Subcutaneous abdominal adipose tissue (tissue), 5 donors: ENCODE data around the gene INHA.

Experiments
- H3K27ac ChIP-seq: one replicate; pipeline ENCODE4 v1.7.0; 2013; ENCODE audit warnings: low read depth, mild to moderate bottlenecking, inconsistent platforms, low read length, moderate library complexity
- H3K27me3 ChIP-seq, 5 donors: one replicate each; pipeline ENCODE4 v1.7.0; 2013; ENCODE audit warnings: low read length in 5 of 5, inconsistent platforms in 1 of 5; ENCODE audit not compliant: control insufficient read depth in 5 of 5, insufficient read depth in 4 of 5
- H3K36me3 ChIP-seq, 5 donors: one replicate each; pipeline ENCODE4 v1.7.0; 2013; ENCODE audit warnings: low read length in 5 of 5; ENCODE audit not compliant: control insufficient read depth in 5 of 5, insufficient read depth in 5 of 5
- H3K4me1 ChIP-seq, 5 donors: one replicate each; pipeline ENCODE4 v1.7.0; 2013; ENCODE audit warnings: low read length in 5 of 5, mild to moderate bottlenecking in 3 of 5, moderate library complexity in 1 of 5; ENCODE audit not compliant: control insufficient read depth in 5 of 5, insufficient read depth in 5 of 5
- H3K4me3 ChIP-seq, 5 donors: one replicate each; pipeline ENCODE4 v1.7.0; 2013; ENCODE audit warnings: low read length in 5 of 5, low read depth in 1 of 5
- H3K9ac ChIP-seq, 5 donors: one replicate each; pipeline ENCODE4 v1.7.0; 2013; ENCODE audit warnings: low read length in 5 of 5, mild to moderate bottlenecking in 4 of 5, moderate library complexity in 3 of 5
- H3K9me3 ChIP-seq, 5 donors: one replicate each; pipeline ENCODE4 v1.7.0; 2013; ENCODE audit warnings: low read length in 5 of 5; ENCODE audit not compliant: control insufficient read depth in 5 of 5
- donor health status: healthy.
- donor health status: healthy.
- donor health status: healthy.
- donor health status: healthy.
- donor health status: healthy.

The INHA gene

DNA sequence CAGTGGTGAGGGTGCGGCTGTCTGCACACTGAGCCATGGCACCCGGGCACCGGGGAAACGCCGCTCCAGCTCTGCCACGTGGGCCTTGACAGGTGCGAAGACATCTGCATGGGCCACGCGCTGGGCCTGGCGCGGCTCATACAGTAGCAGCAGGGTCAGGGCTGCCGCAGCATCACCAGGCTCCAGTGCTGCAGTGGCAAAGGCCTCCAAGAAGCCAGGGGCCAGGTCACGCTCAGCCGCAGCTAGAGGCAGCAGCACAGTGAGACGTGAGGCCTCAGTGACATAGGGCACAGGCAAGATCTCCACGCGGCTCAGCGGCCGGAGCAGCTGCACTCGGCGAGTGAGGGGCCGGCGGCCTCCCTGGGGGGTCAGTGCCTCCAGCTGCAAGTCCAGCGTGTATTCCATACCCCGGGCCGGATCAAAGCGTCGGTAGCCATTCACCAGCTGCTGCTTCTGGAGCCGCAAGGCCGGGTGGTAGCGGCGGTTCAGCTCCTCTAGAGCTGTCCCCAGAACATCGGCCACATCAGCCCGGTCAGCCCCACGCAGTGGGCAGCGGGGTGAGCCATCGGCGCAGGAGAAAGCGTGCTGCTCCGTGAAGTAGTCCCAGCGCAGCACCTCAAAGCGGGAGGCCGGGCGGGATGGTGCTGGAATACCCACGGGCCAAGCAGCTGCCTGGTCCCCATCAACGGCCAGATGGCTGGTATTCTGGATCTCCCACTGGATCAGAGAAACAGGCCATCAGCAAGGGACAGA, 32.0 kb upstream of the INHA start:
- H3K4me3 ChIP-seq, result no peak overlapping the region
- H3K36me3 ChIP-seq, result peaks cover 0 to 23% (median 16%) of the 10 kb centered on the region in 5 donors
- no peaks in the 10 kb centered on the region for H3K9me3 ChIP-seq
- peaks cover 4 to 30% (median 30%) of the 10 kb centered on the region in 5 donors for H3K4me1 ChIP-seq
- no peak overlapping the region for H3K9ac ChIP-seq
- no peak overlapping the region for H3K27ac ChIP-seq
- peaks cover 0 to 29% (median 20%) of the 10 kb centered on the region in 5 donors for H3K27me3 ChIP-seq

DNA sequence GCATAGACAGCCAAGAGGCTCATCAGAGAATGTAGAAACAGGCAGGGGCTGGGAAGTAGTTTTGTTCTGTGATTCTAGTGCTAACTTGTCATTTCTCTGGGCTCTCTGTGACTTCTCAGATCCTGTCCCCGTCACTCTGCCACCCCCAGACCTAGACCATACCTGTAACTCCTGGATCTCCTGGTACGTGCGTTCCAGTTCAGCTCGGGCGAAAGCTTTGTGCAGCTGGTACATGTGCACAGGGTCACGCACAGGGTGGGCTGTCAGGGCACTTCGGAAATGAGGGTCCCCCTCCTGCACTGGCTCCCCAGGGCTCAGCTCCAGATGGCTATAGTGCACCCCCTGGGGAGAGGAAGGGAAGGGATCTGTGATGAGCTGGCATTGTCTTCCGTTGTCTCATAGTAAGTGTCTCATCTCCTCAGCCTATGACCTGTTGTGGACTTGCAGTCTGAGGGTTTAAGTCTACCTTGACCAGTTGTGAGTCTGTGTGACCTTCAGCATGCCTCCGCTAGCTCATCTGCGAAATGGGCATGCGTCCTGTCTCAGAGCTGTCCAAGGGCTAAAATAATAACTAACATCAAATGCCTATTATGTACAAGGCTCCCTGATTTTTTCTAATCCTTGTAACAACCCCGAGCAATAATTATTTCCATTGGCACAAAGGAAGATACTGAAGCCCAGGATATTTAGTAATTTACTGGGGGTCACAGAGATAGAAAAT, 31.2 kb upstream of the INHA start:
- Histone ChIP-seq H3K4me1 (peaks cover 4 to 30% (median 30%) of the 10 kb centered on the region in 5 donors), H3K36me3 (peaks cover 0 to 23% (median 16%) of the 10 kb centered on the region in 5 donors), H3K4me3 (no peak overlapping the region), H3K27ac (no peak overlapping the region), H3K27me3 (peaks cover 0 to 28% (median 15%) of the 10 kb centered on the region in 5 donors), H3K9me3 (no peaks in the 10 kb centered on the region), H3K9ac (no peak overlapping the region)

DNA sequence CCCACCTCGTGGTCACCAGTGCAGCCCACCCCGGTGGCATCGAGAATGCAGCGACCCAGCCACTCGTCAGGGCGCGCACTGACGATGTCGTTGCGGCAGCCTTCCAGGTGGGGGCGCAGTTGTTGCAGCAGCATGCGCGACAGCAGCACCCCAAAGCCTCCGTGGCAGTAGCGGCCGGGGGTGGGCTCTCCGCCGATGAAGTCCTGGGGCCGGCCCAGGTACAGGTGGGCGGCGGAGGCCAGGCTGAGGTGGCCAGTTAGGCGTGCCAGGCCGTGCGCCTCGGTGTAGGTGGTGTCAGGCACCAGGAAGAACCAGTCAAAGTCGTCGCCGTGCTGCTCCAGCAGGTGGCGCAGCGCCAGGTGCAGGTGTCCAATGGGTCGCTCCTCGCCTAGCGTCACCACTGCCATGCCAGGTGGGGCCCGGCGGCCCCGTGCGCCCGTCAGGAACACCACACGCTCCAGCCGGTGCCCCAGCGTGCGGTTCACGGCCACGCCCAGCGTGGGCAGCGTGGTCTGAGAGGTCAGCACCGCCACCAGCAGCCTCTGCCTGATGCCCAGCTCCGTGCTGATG, 30.4 kb upstream of the INHA start:
- H3K4me1 ChIP-seq, result peaks cover 4 to 30% (median 30%) of the 10 kb centered on the region in 5 donors
- no peaks in the 10 kb centered on the region for H3K9me3 ChIP-seq
- peaks cover 0 to 20% (median 13%) of the 10 kb centered on the region in 5 donors for H3K27me3 ChIP-seq
- no peak overlapping the region for H3K27ac ChIP-seq
- H3K4me3 ChIP-seq, result peak overlapping the region in 3 of 5 donors; percentile 38 to 50 (median 50)
- H3K36me3 ChIP-seq, result peaks cover 0 to 23% (median 16%) of the 10 kb centered on the region in 5 donors
- no peak overlapping the region for H3K9ac ChIP-seq

DNA sequence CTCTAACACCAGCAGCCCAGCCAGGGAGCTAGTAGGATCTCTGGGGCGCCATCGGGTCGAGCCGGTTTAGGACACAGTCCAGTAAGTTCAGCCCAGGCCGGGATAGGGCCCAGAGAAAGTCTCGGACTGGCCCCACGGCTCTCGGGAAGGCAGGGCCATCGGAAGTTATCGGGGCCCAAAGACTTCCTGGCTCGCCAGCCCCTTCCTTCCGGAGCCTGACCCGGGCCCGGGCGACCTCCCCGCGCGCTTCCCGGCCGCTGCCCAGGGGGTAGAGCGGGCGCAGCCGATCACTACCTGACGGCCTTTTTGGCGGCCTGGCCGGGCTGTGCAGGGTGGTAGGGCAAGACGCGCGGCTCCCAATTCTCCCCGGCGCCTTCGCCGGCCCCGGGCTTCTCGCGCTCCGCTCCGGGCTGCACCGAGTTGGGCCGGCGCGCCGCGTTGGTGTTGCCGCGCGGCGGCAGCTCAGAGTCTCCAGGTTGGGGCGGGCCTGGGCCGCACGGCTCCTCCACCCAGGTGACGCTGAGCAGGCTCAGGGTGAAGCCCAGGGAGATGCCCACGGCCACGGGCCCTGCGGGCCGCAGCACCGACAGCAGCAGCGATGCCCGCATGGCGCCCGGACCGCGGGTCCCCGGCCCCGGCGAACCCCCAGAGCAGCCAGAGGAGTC, 29.0 kb upstream of the INHA start:
- no peaks in the 10 kb centered on the region for H3K9me3 ChIP-seq
- H3K27me3 ChIP-seq, result peaks cover 0 to 16% (median 7%) of the 10 kb centered on the region in 5 donors

DNA sequence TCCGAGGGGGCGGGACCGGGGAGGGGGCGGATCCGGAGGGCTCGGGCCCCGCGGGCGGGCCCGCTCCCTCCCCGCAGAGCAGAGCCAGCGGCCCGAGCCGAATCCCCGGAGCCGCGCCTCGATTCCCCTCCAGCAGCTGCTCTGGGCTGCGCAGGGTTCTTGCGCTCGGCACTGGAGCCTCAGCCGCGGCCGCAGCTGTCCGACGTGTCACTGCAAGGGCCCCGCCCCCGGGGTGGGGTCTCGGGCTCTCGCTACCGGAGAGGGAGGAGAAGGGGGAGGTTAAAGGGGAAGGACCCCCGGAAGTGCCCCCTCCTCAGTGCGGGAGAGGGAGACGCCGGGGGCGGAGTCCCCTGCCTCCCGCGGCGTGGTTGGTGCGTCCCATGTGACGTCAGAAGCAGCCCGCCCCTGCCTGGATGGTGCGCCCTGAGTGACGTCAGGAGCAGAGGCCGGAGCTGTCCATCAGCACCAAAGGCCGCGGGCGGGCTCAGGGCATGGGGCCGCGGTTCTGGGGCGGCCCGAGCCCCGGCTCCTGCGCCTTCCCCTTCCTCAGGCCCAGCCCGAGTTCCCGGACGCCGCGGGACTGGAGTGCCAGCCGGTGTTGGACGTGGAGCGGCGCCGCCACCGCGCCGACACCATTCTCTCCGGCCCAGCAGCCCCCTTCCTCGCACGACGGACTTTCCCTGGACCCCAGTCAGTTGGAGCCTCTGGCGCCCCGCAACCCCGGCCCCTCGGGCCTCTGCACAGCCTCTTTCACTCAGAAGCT, 28.3 kb upstream of the INHA start, which contains the start of the genes CHPF and TMEM198:
TSS of gene CHPF (minus strand) at position 214 of the 763 bp plus-strand sequence. CDS start 271 bp downstream, outside the sequence.
TSS of gene TMEM198 (plus strand) at position 433 of the 763 bp plus-strand sequence. CDS start 700 bp downstream, outside the sequence.
- Histone ChIP-seq H3K36me3 (peaks cover 0 to 23% (median 16%) of the 10 kb centered on the region in 5 donors), H3K27me3 (peaks cover 0 to 16% (median 7%) of the 10 kb centered on the region in 5 donors), H3K4me1 (peaks cover 4 to 30% (median 30%) of the 10 kb centered on the region in 5 donors), H3K27ac (peak within 1 kb of the TSS; percentile 54), H3K9me3 (no peaks in the 10 kb centered on the region), H3K4me3 (peak within 1 kb of the TSS; percentile 54 to 74 (median 63)), H3K9ac (peak within 1 kb of the TSS in 4 of 5 donors; percentile 58 to 77 (median 71))

More for the DNA sequence above, 29.0 kb upstream of the INHA start:
- Histone ChIP-seq H3K36me3 (peaks cover 0 to 23% (median 16%) of the 10 kb centered on the region in 5 donors), H3K4me3 (peak overlapping the region; percentile 50 to 74 (median 63)), H3K4me1 (peaks cover 4 to 30% (median 30%) of the 10 kb centered on the region in 5 donors), H3K27ac (peak overlapping the region; percentile 54), H3K9ac (peak overlapping the region in 4 of 5 donors; percentile 58 to 77 (median 71))

DNA sequence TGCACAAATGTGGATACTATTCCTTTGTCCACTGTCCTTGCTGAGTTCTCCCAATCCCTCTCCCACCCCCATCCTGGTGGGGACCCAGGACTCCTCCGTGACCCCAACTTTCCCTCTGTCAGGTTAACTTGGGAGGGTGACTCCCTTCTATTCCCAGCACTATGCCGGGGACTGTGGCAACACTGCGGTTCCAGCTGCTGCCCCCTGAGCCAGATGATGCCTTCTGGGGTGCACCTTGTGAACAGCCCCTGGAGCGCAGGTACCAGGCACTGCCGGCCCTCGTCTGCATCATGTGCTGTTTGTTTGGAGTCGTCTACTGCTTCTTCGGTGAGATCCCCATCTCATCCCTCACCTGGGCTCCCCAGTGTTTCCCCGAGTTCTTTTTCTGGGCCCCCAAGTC, 27.5 kb upstream of the INHA start:
- Histone ChIP-seq H3K9me3 (no peaks in the 10 kb centered on the region), H3K27me3 (peaks cover 0 to 16% (median 7%) of the 10 kb centered on the region in 5 donors), H3K27ac (no peak overlapping the region), H3K36me3 (peaks cover 0 to 16% (median 13%) of the 10 kb centered on the region in 5 donors), H3K9ac (peak overlapping the region in 1 of 5 donors; percentile 17), H3K4me1 (peaks cover 4 to 30% (median 30%) of the 10 kb centered on the region in 5 donors), H3K4me3 (peak overlapping the region; percentile 54 to 74 (median 63))

DNA sequence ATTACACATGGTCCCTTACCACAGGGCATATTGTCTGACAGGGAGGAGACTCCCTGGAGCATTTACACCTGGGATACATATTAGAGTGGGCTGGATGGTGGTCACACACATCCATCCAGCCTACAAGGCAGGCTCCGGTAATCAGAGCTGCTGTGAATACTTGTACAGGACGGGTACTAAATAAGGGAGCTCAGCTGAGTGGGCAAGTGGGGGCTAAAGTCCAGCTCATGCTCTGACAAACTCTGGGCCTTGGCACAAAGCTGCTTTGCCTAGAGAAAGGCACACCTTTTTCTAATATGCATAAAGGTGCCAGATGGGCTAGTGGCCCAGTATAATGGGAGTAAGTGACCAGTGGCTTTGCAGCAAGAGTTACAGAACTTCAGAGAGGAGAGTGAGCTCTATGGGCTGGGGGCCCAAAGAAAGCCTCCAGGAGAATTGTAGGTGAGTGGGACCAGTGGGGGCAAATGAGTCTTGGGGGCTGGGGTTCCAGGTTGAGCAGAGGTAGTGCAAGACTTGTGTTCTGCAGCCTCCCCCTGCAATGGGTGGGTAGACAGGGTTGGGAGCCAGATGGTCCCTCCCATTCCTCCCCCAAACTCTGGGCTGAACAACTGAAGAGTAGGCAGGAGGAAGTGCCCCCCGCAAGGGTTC, 26.7 kb upstream of the INHA start:
- Histone ChIP-seq H3K27ac (no peak overlapping the region), H3K4me1 (peaks cover 4 to 30% (median 30%) of the 10 kb centered on the region in 5 donors), H3K9ac (no peak overlapping the region), H3K4me3 (no peak overlapping the region), H3K9me3 (no peaks in the 10 kb centered on the region), H3K27me3 (peaks cover 0 to 15% (median 11%) of the 10 kb centered on the region in 5 donors), H3K36me3 (peaks cover 0 to 8% (median 7%) of the 10 kb centered on the region in 5 donors)

DNA sequence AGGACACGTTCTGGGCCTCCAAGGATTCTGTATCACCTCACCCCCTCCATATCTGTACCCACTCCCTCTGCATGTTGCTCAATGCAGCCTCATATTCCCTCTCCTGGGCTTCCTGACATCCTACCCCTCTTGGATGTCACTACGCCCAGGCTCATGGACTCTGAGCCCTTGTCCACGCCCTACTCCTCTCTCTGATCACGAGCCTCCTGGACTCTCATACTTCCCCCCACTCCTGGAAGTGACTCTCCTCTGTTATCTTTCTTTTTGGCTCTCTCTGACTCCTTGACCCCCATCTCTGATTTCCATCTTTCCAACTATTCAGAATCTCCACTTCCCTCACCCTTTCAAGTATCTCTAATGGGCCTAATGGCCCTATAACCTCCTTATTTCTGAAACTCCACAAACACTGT, 26.2 kb upstream of the INHA start:
- no peak overlapping the region for H3K27ac ChIP-seq
- H3K36me3 ChIP-seq, result peaks cover 0 to 2% (median 2%) of the 10 kb centered on the region in 5 donors
- H3K4me3 ChIP-seq, result no peak overlapping the region
- H3K27me3 ChIP-seq, result peaks cover 0 to 21% (median 12%) of the 10 kb centered on the region in 5 donors
- H3K4me1 ChIP-seq, result peaks cover 4 to 30% (median 30%) of the 10 kb centered on the region in 5 donors
- no peak overlapping the region for H3K9ac ChIP-seq
- H3K9me3 ChIP-seq, result no peaks in the 10 kb centered on the region
